HG03159 (cell line): ENCODE measurements around the gene LTBP2.

Experiments
- ATAC-seq: cut with Tn5 transposase; IDR thresholded peaks from one replicate; pipeline ENCODE4 v1.9.1; 2021; ENCODE audit warnings: mild to moderate bottlenecking, moderate library complexity; ENCODE audit not compliant: unreplicated experiment

The LTBP2 gene

GRCh38 chr14:74611650-74612349 is at the start of gene LTBP2:
TSS of gene LTBP2 (minus strand) at chr14:74612237. CDS start at chr14:74611944, 293 bp downstream.
- no peak for ATAC-seq

- ATAC-seq: no peak
These were observed 48.8 kb upstream of the LTBP2 start for GRCh38 chr14:74660863-74661262.

GRCh38 chr14:74660167-74660566 is 48.1 kb upstream of the LTBP2 start:
- ATAC-seq: no peak

- ATAC-seq: no peak
These were observed 46.6 kb upstream of the LTBP2 start for GRCh38 chr14:74658535-74659131.

- ATAC-seq: no peak
These were observed 44.9 kb upstream of the LTBP2 start for GRCh38 chr14:74656964-74657363.

GRCh38 chr14:74655599-74656395 is 43.8 kb upstream of the LTBP2 start:
- no peak for ATAC-seq

GRCh38 chr14:74654931-74655330 is 42.9 kb upstream of the LTBP2 start:
- no peak for ATAC-seq

- ATAC-seq: no peak
These were observed 41.5 kb upstream of the LTBP2 start for GRCh38 chr14:74653386-74654138.

GRCh38 chr14:74652541-74652940 is 40.5 kb upstream of the LTBP2 start:
- ATAC-seq: no peak

- no peak for ATAC-seq
These were observed 39.1 kb upstream of the LTBP2 start for GRCh38 chr14:74650927-74651686.

GRCh38 chr14:74649673-74650072 is 37.6 kb upstream of the LTBP2 start:
- no peak for ATAC-seq

- ATAC-seq: no peak
These were observed 37.1 kb upstream of the LTBP2 start for GRCh38 chr14:74649167-74649566.

GRCh38 chr14:74648601-74649000 is 36.6 kb upstream of the LTBP2 start:
- ATAC-seq: no peak

GRCh38 chr14:74647678-74648461 is 35.8 kb upstream of the LTBP2 start:
- no peak for ATAC-seq

- ATAC-seq: no peak
These were observed 35.1 kb upstream of the LTBP2 start for GRCh38 chr14:74647061-74647677.

GRCh38 chr14:74645756-74646470 is 33.9 kb upstream of the LTBP2 start:
- ATAC-seq: no peak

GRCh38 chr14:74645244-74645643 is 33.2 kb upstream of the LTBP2 start:
- ATAC-seq: no peak

GRCh38 chr14:74641601-74642391 is 29.8 kb upstream of the LTBP2 start:
- no peak for ATAC-seq
